GM12891 (cell line): ENCODE data around the gene NIT2.
"Not testable (repeated sequence)": the region's sequence is repeated elsewhere in the genome, so short reads cannot be mapped to it uniquely, and the experiment has no call there.

Source experiments
- POLR2A ChIP-seq: IDR thresholded peaks from 2 replicates; pipeline ENCODE4 v1.6.1; 2011; ENCODE audit warnings: low read depth, low read length, control low read depth
- POLR2AphosphoS5 ChIP-seq: IDR thresholded peaks from 2 replicates; pipeline ENCODE4 v1.6.1; 2011; ENCODE audit warnings: low read depth, low read length, control low read depth
- POU2F2 ChIP-seq: IDR thresholded peaks from 2 replicates; pipeline ENCODE4 v1.6.1; 2011; ENCODE audit warnings: low read depth, mild to moderate bottlenecking, control low read depth, low read length, moderate library complexity
- SPI1 ChIP-seq: IDR thresholded peaks from 2 replicates; pipeline ENCODE4 v1.6.1; 2011; ENCODE audit warnings: low read depth, low read length, control low read depth
- TAF1 ChIP-seq: IDR thresholded peaks from 2 replicates; pipeline ENCODE4 v1.6.1; 2011; ENCODE audit warnings: low read depth, low read length, control low read depth

GRCh38 chr3:100327377-100327776, 7.2 kb upstream of the NIT2 start:
- not testable (repeated sequence) for TF ChIP-seq POLR2AphosphoS5, TAF1, POLR2A, SPI1, POU2F2
